GM20000 (cell line): Measurements from ENCODE around the gene CALN1.

Experiments used
- DNase-seq: peaks from one replicate; pipeline ENCODE4 v3.0.0; 2012; ENCODE audit warnings: low spot score
- CTCF ChIP-seq: IDR thresholded peaks from 2 replicates; pipeline ENCODE4 v1.5.1; 2012; ENCODE audit warnings: mild to moderate bottlenecking, control low read depth; ENCODE audit errors: extremely low read depth, missing control alignments

CALN1 gene

GRCh38 chr7:72268796-72269195, 143.3 kb downstream of the CALN1 start:
- no peak for DNase-seq
- no peak for TF ChIP-seq CTCF

GRCh38 chr7:72268090-72268489, 144.0 kb downstream of the CALN1 start:
- no peak for DNase-seq
- TF ChIP-seq CTCF, result no peak

DNA sequence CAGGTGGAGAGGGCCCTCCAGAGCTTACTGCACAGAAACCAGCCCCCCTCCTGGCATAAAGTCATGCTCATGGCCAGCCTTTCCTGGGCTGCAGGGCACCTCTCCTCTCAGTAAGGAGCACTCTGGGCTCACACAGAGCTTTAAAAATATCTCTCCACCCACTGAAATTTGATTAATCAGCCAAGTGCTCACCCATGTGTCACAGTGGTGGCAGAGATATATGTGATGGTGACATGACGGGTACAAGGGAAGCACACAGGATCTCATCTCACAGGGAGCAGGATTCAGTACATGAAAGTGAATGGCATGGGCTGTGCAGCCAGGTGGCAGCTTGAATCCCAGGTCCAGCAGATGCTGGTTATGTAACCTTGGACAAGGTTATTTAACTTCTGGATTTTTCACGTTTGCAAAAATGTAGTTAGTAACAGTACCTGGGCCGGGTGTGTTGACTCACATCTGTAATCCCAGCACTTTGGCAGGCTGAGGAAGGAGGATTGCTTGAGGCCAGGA, 144.8 kb downstream of the CALN1 start:
- DNase-seq, result no peak
- no peak for TF ChIP-seq CTCF

DNA sequence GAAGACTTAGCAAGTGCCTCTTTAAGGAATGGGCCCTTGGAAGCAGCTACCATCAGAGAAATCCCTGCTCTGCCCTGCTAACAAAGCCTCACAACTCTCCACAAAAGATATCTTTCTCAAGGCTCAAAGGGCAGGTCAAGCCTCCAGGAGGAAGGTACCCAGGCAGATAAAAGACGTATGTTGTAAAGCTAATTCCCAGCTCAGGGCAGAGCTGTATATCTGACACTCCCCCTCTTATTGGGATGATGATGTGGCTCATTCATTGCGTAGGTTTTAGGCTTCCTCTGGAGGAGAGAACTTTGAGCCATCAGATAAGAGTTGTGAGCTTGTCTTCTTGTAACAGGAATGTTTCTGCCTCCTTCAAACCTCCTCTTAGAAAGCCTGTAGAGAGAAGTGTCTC, 145.4 kb downstream of the CALN1 start:
- no peak for DNase-seq
- no peak for TF ChIP-seq CTCF

DNA sequence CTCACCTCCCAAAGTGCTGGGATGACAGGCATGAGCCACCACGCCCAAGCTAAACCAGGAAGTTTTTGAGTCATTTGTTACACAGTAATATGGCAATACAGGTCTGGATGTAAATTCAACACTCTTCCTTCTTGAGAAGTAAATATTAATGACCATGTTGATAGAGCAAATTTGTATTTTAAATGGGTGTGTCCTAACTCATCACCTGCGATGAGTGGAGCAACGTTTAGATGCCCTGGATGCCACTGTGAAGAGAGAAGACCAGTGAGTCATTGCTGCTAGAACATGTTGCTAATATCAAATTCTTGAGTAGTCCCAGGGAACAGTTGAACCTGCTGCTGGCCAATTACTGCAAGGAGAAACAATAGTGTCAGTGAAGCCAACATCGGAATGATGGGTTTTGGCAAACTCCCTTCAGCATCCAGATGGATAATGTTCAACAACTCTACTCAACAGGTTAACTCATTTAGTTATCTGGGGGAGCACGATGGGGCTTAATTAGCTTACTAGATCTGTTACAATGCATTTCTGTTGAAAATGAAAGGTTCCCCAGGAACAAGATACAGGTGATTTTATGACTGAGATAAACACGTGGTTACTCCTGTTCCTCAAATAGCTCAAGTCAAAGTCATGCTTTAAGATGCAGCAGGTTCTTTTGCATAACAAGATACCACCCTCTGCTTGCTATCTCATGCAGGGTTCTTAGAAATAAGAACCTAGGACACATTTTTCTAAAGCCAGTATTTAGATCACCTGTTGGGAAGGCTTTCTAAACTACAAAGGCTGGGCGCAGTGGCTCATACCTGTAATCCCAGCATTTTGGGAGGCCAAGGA, 146.8 kb downstream of the CALN1 start:
- no peak for TF ChIP-seq CTCF
- no peak for DNase-seq

DNA sequence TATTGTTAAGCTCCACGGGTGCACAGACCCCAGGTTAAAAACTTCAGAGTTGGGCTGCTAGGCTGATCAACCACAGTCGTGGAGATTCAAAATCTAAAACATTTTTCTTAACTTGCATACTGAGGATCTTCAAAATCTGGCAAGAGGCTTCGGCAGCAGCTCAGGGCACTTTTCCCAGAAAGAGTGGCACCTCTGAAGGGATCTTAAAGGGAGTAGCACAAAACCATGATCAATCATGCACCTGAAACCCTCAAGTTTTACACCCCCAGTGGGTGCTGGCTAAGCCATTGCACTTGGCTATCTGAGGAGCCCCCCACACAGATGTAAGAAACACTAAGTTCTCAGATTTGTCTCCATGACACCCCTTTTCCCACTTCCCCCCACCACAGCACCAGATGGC, 151.7 kb downstream of the CALN1 start:
- DNase-seq, result no peak
- no peak for TF ChIP-seq CTCF

- TF ChIP-seq CTCF, result no peak
Observed at GRCh38 chr7:72258074-72258473, 154.1 kb downstream of the CALN1 start.

More at GRCh38 chr7:72258074-72258473, 154.1 kb downstream of the CALN1 start:
- no peak for DNase-seq
